GM23338 (cell line): Measurements from ENCODE around the gene C10orf90. TPM values are rescaled to one million over a fixed set of nuclear protein-coding genes. Genes with fewer than 3 reads are reported as not detected.
A peak's percentile ranks its signal among the peaks of the same experiment; 100 is the strongest.

ENCODE experiments used
- ATAC-seq: fragments of 200-7000 bp; cut with Tn5 transposase; 3 replicates; pipeline ENCODE4 v1.9.1; 2020
- DNase-seq: peaks from one replicate; pipeline ENCODE4 v3.0.0-alpha.2; 2015; ENCODE audit warnings: low spot score
- H2AFZ ChIP-seq: fragments of 200-600 bp; sonication (generic); 2 replicates; pipeline ENCODE4 v1.8.0; 2016; ENCODE audit warnings: antibody characterized with exemption, mild to moderate bottlenecking, moderate library complexity
- H3F3A ChIP-seq: fragments of 200-600 bp; sonication (generic); replicated peaks from 2 replicates; pipeline ENCODE4 v1.8.0; 2017; ENCODE audit warnings: antibody characterized with exemption, mixed run types, low read depth
- H3K27ac ChIP-seq: fragments of 200-600 bp; sonication (generic); 2 replicates; pipeline ENCODE4 v1.6.1; 2016; ENCODE audit warnings: low read depth
- H3K27me3 ChIP-seq: fragments of 200-600 bp; sonication (generic); 2 replicates; pipeline ENCODE4 v1.8.0; 2016; ENCODE audit warnings: mild to moderate bottlenecking, mixed run types, moderate library complexity; ENCODE audit not compliant: insufficient read depth
- H3K36me3 ChIP-seq: fragments of 200-600 bp; sonication (generic); 2 replicates; pipeline ENCODE4 v1.8.0; 2016; ENCODE audit warnings: mild to moderate bottlenecking; ENCODE audit not compliant: insufficient read depth
- H3K4me1 ChIP-seq: fragments of 200-600 bp; sonication (generic); 2 replicates; pipeline ENCODE4 v1.8.0; 2016; ENCODE audit warnings: mild to moderate bottlenecking, moderate library complexity; ENCODE audit not compliant: insufficient read depth
- H3K4me2 ChIP-seq: fragments of 200-600 bp; sonication (generic); 2 replicates; pipeline ENCODE4 v1.7.1; 2017; ENCODE audit warnings: mixed run types
- H3K4me3 ChIP-seq: fragments of 200-600 bp; sonication (generic); 2 replicates; pipeline ENCODE4 v1.6.1; 2016; ENCODE audit warnings: mixed run types
- H3K79me2 ChIP-seq: fragments of 200-600 bp; sonication (generic); replicated peaks from 2 replicates; pipeline ENCODE4 v1.8.0; 2017; ENCODE audit warnings: mild to moderate bottlenecking; ENCODE audit not compliant: insufficient read depth
- H3K9me2 ChIP-seq: fragments of 200-600 bp; sonication (generic); 2 replicates; pipeline ENCODE4 v1.8.0; 2017; ENCODE audit not compliant: insufficient read depth
- H4K20me1 ChIP-seq: fragments of 200-600 bp; sonication (generic); replicated peaks from 2 replicates; pipeline ENCODE4 v1.8.0; 2017; ENCODE audit warnings: mild to moderate bottlenecking; ENCODE audit not compliant: insufficient read depth
- H3K27ac Mint-ChIP-seq: 2 replicates; pipeline ENCODE4 v1.8.0; 2020; ENCODE audit warnings: inconsistent platforms, mild to moderate bottlenecking, moderate library complexity, mixed read lengths
- H3K27me3 Mint-ChIP-seq: 3 replicates; pipeline ENCODE4 v1.8.0; 2022; ENCODE audit warnings: low read depth, mild to moderate bottlenecking, moderate library complexity, mixed read lengths, inconsistent platforms; ENCODE audit not compliant: insufficient read depth, poor library complexity
- H3K36me3 Mint-ChIP-seq: 3 replicates; pipeline ENCODE4 v1.8.0; 2021; ENCODE audit warnings: low read depth, mild to moderate bottlenecking, inconsistent platforms, moderate library complexity, mixed read lengths
- H3K4me1 Mint-ChIP-seq: 3 replicates; pipeline ENCODE4 v1.8.0; 2020; ENCODE audit warnings: mild to moderate bottlenecking, inconsistent platforms, mixed read lengths
- H3K4me3 Mint-ChIP-seq: 3 replicates; pipeline ENCODE4 v1.8.0; 2021; ENCODE audit warnings: moderate library complexity, mild to moderate bottlenecking, inconsistent platforms, mixed read lengths
- H3K9me3 Mint-ChIP-seq: 3 replicates; pipeline ENCODE4 v1.8.0; 2020; ENCODE audit warnings: moderate library complexity, mild to moderate bottlenecking, inconsistent platforms, mixed read lengths
- CREB1 ChIP-seq: fragments of 250-450 bp; sonication (Bioruptor Pico); IDR thresholded peaks from 2 replicates; pipeline ENCODE4 v1.5.0; 2020; ENCODE audit warnings: low read depth, mild to moderate bottlenecking, moderate library complexity
- EZH2 ChIP-seq: fragments of 200-600 bp; sonication (generic); IDR thresholded peaks from one replicate; pipeline ENCODE4 v1.8.0; 2017; ENCODE audit warnings: antibody characterized with exemption, mild to moderate bottlenecking, low read depth; ENCODE audit not compliant: unreplicated experiment
- EZH2phosphoT487 ChIP-seq: fragments of 200-600 bp; sonication (generic); IDR thresholded peaks from one replicate; pipeline ENCODE4 v1.8.1; 2018; ENCODE audit warnings: antibody characterized with exemption; ENCODE audit not compliant: unreplicated experiment
- JUNB ChIP-seq: IDR thresholded peaks from one replicate; pipeline ENCODE4 v1.6.1; 2016; ENCODE audit warnings: antibody characterized with exemption; ENCODE audit not compliant: unreplicated experiment
- NANOG ChIP-seq: IDR thresholded peaks from 2 replicates; pipeline ENCODE4 v1.6.1; 2016; ENCODE audit warnings: antibody characterized with exemption, borderline replicate concordance
- POLR2AphosphoS5 ChIP-seq: IDR thresholded peaks from 2 replicates; pipeline ENCODE4 v1.6.1; 2016; ENCODE audit warnings: antibody characterized with exemption, low read depth
- STAT1 ChIP-seq: IDR thresholded peaks from one replicate; pipeline ENCODE4 v1.6.1; 2016; ENCODE audit warnings: antibody characterized with exemption; ENCODE audit not compliant: unreplicated experiment
- ZNF114 ChIP-seq: fragments of 250-450 bp; sonication (Bioruptor Pico); IDR thresholded peaks from 2 replicates; pipeline ENCODE4 v1.5.0; 2020; ENCODE audit warnings: mild to moderate bottlenecking, moderate library complexity
- ZNF331 ChIP-seq: fragments of 250-450 bp; sonication (Bioruptor Pico); IDR thresholded peaks from 2 replicates; pipeline ENCODE4 v1.5.0; 2020; ENCODE audit warnings: low read depth, mild to moderate bottlenecking, moderate library complexity
- polyA plus RNA-seq: library from polyadenylated mRNA; unstranded; fragments of >200 nt; fragmentation: Nextera tagmentation; extraction: Ambion mirVana; gene quantifications from 2 replicates; pipeline ENCODE4 v1.2.1, GENCODE V29; 2016
- total RNA-seq: library from RNA; depleted of rRNA; stranded (reverse); fragments of >200 nt; shearing (Covaris generic); gene quantifications from 2 replicates; pipeline ENCODE4 v1.2.3, GENCODE V29; 2014
- TF ChIP-seq, protein P1 (sequence below): IDR thresholded peaks from one replicate; pipeline ENCODE4 v1.6.1; 2018; ENCODE audit warnings: antibody characterized with exemption; ENCODE audit not compliant: unreplicated experiment
- TF ChIP-seq, protein P2 (sequence below), 2 experiments: fragments of 200-600 bp in 1 of 2; sonication (generic) in 1 of 2; conservative IDR thresholded peaks; 2 replicates each; pipeline versions ENCODE4 v1.5.1 to v1.6.1; 2016 to 2017; ENCODE audit warnings: antibody characterized with exemption in 2 of 2, low read depth in 2 of 2, mild to moderate bottlenecking in 2 of 2, moderate library complexity in 1 of 2
- TF ChIP-seq, protein P3 (sequence below): IDR thresholded peaks from 2 replicates; pipeline ENCODE4 v1.6.1; 2016; ENCODE audit warnings: antibody characterized with exemption
- TF ChIP-seq, protein P4 (sequence below): fragments of 250-450 bp; sonication (Bioruptor Pico); IDR thresholded peaks from 2 replicates; pipeline ENCODE4 v1.5.0; 2020; ENCODE audit warnings: mild to moderate bottlenecking, moderate library complexity

C10orf90 gene
- total and polyA plus RNA-seq, 2 experiments from 2014 or later = 0.76 to 0.97 TPM

DNA sequence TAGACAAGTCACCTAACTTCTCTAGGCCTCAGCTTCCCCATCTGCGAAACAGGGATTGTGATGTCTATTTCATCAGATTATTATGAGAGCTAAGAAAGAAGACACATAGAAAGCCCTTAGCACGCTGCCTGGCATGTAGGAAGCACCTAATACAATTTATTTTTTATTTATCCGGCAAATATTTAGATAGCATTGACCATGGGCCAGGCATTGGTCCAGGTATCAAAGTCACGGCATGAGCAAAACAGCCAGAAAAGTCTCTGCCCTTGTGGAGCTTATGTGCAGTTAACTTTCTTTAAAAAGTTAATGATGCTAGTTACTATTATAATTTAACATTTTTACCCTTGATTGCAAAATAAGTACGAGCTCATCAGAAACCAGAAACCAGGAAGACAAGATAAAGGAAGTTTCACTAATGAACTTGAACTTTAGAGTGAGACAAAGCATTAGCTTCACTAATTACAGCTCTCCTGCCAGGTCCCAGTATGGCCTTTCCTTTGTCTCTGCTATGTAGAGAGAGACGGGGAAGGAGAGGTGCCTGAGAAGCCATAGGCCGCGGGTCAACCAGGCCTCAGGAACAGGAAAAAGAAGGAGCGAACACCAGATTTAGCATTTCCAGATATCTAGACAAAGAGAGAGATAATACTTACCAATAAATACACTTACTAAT, 142.7 kb downstream of the C10orf90 start:
- Histone ChIP-seq H3K4me1 (no peaks in the 10 kb centered on the region), H3F3A (no peaks in the 10 kb centered on the region), H4K20me1 (no peaks in the 10 kb centered on the region), H3K4me3 (no peak overlapping the region), H3K9me2 (no peaks in the 10 kb centered on the region), H3K36me3 (no peaks in the 10 kb centered on the region), H3K79me2 (no peaks in the 10 kb centered on the region), H3K27me3 (no peaks in the 10 kb centered on the region), H2AFZ (no peak overlapping the region), H3K27ac (no peak overlapping the region), H3K4me2 (no peak overlapping the region)
- no peaks in the 10 kb centered on the region for H3K36me3 Mint-ChIP-seq
- no peak for TF ChIP-seq JUNB
- TF ChIP-seq ZNF114 (CRISPR knock-in tag) = no peak
- no peak for TF ChIP-seq NANOG
- TF ChIP-seq, protein P1, sequence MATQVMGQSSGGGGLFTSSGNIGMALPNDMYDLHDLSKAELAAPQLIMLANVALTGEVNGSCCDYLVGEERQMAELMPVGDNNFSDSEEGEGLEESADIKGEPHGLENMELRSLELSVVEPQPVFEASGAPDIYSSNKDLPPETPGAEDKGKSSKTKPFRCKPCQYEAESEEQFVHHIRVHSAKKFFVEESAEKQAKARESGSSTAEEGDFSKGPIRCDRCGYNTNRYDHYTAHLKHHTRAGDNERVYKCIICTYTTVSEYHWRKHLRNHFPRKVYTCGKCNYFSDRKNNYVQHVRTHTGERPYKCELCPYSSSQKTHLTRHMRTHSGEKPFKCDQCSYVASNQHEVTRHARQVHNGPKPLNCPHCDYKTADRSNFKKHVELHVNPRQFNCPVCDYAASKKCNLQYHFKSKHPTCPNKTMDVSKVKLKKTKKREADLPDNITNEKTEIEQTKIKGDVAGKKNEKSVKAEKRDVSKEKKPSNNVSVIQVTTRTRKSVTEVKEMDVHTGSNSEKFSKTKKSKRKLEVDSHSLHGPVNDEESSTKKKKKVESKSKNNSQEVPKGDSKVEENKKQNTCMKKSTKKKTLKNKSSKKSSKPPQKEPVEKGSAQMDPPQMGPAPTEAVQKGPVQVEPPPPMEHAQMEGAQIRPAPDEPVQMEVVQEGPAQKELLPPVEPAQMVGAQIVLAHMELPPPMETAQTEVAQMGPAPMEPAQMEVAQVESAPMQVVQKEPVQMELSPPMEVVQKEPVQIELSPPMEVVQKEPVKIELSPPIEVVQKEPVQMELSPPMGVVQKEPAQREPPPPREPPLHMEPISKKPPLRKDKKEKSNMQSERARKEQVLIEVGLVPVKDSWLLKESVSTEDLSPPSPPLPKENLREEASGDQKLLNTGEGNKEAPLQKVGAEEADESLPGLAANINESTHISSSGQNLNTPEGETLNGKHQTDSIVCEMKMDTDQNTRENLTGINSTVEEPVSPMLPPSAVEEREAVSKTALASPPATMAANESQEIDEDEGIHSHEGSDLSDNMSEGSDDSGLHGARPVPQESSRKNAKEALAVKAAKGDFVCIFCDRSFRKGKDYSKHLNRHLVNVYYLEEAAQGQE = no peak
- TF ChIP-seq EZH2 = no peak
- no peak for TF ChIP-seq ZNF331 (CRISPR knock-in tag)
- no peak for TF ChIP-seq CREB1 (CRISPR knock-in tag)
- TF ChIP-seq, protein P2, sequence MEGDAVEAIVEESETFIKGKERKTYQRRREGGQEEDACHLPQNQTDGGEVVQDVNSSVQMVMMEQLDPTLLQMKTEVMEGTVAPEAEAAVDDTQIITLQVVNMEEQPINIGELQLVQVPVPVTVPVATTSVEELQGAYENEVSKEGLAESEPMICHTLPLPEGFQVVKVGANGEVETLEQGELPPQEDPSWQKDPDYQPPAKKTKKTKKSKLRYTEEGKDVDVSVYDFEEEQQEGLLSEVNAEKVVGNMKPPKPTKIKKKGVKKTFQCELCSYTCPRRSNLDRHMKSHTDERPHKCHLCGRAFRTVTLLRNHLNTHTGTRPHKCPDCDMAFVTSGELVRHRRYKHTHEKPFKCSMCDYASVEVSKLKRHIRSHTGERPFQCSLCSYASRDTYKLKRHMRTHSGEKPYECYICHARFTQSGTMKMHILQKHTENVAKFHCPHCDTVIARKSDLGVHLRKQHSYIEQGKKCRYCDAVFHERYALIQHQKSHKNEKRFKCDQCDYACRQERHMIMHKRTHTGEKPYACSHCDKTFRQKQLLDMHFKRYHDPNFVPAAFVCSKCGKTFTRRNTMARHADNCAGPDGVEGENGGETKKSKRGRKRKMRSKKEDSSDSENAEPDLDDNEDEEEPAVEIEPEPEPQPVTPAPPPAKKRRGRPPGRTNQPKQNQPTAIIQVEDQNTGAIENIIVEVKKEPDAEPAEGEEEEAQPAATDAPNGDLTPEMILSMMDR (conservative IDR thresholded peaks at IDR 0.05; ENCODE audit: low read depth in 2 of 2) = no peak
- TF ChIP-seq EZH2phosphoT487 = no peak
- TF ChIP-seq, protein P3, sequence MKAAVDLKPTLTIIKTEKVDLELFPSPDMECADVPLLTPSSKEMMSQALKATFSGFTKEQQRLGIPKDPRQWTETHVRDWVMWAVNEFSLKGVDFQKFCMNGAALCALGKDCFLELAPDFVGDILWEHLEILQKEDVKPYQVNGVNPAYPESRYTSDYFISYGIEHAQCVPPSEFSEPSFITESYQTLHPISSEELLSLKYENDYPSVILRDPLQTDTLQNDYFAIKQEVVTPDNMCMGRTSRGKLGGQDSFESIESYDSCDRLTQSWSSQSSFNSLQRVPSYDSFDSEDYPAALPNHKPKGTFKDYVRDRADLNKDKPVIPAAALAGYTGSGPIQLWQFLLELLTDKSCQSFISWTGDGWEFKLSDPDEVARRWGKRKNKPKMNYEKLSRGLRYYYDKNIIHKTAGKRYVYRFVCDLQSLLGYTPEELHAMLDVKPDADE = no peak
- TF ChIP-seq STAT1 = no peak
- TF ChIP-seq, protein P4, sequence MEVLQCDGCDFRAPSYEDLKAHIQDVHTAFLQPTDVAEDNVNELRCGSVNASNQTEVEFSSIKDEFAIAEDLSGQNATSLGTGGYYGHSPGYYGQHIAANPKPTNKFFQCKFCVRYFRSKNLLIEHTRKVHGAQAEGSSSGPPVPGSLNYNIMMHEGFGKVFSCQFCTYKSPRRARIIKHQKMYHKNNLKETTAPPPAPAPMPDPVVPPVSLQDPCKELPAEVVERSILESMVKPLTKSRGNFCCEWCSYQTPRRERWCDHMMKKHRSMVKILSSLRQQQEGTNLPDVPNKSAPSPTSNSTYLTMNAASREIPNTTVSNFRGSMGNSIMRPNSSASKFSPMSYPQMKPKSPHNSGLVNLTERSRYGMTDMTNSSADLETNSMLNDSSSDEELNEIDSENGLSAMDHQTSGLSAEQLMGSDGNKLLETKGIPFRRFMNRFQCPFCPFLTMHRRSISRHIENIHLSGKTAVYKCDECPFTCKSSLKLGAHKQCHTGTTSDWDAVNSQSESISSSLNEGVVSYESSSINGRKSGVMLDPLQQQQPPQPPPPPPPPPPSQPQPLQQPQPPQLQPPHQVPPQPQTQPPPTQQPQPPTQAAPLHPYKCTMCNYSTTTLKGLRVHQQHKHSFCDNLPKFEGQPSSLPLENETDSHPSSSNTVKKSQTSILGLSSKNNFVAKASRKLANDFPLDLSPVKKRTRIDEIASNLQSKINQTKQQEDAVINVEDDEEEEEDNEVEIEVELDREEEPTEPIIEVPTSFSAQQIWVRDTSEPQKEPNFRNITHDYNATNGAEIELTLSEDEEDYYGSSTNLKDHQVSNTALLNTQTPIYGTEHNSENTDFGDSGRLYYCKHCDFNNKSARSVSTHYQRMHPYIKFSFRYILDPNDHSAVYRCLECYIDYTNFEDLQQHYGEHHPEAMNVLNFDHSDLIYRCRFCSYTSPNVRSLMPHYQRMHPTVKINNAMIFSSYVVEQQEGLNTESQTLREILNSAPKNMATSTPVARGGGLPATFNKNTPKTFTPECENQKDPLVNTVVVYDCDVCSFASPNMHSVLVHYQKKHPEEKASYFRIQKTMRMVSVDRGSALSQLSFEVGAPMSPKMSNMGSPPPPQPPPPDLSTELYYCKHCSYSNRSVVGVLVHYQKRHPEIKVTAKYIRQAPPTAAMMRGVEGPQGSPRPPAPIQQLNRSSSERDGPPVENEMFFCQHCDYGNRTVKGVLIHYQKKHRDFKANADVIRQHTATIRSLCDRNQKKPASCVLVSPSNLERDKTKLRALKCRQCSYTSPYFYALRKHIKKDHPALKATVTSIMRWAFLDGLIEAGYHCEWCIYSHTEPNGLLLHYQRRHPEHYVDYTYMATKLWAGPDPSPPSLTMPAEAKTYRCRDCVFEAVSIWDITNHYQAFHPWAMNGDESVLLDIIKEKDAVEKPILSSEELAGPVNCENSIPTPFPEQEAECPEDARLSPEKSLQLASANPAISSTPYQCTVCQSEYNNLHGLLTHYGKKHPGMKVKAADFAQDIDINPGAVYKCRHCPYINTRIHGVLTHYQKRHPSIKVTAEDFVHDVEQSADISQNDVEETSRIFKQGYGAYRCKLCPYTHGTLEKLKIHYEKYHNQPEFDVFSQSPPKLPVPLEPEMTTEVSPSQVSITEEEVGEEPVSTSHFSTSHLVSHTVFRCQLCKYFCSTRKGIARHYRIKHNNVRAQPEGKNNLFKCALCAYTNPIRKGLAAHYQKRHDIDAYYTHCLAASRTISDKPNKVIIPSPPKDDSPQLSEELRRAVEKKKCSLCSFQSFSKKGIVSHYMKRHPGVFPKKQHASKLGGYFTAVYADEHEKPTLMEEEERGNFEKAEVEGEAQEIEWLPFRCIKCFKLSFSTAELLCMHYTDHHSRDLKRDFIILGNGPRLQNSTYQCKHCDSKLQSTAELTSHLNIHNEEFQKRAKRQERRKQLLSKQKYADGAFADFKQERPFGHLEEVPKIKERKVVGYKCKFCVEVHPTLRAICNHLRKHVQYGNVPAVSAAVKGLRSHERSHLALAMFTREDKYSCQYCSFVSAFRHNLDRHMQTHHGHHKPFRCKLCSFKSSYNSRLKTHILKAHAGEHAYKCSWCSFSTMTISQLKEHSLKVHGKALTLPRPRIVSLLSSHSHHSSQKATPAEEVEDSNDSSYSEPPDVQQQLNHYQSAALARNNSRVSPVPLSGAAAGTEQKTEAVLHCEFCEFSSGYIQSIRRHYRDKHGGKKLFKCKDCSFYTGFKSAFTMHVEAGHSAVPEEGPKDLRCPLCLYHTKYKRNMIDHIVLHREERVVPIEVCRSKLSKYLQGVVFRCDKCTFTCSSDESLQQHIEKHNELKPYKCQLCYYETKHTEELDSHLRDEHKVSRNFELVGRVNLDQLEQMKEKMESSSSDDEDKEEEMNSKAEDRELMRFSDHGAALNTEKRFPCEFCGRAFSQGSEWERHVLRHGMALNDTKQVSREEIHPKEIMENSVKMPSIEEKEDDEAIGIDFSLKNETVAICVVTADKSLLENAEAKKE (CRISPR knock-in tag) = no peak
- no peak for TF ChIP-seq POLR2AphosphoS5
- ATAC-seq = peak; percentile 60
- H3K27ac Mint-ChIP-seq = no peak overlapping the region
- no peak for DNase-seq
- H3K27me3 Mint-ChIP-seq = peaks cover 3% of the 10 kb centered on the region
- peaks cover 5% of the 10 kb centered on the region; the same call in 2 of the 3 replicates for H3K4me1 Mint-ChIP-seq
- H3K4me3 Mint-ChIP-seq = no peak overlapping the region
- no peaks in the 10 kb centered on the region for H3K9me3 Mint-ChIP-seq
